ENCODE results near the gene MRNIP. TPM values are rescaled to one million over a fixed set of nuclear protein-coding genes. Genes with fewer than 3 reads are reported as not detected.

The MRNIP gene
- total RNA-seq, 1 experiment from 2014 or later: 20.2 TPM

GRCh38 chr5:179830818-179831468, 27.7 kb downstream of the MRNIP start:
- POLR2A ChIA-PET (ENCODE audit: unreplicated experiment): no interaction called here
- no TSS peak for BruUV-seq (replicated peaks)
- no peak for ATAC-seq
- no peak overlapping the region for H3K9ac ChIP-seq (ENCODE audit: low read length)
- peaks cover 3% of the 10 kb centered on the region; the same call in 1 of the 2 replicates for H3K4me1 ChIP-seq (ENCODE audit: insufficient read depth, low read length)
- H3K36me3 ChIP-seq (ENCODE audit: low read depth, low read length): peaks cover 56% of the 10 kb centered on the region
- H4K20me1 ChIP-seq (ENCODE audit: low read length): peaks cover 3% of the 10 kb centered on the region; the same call in 1 of the 2 replicates
- no peak for TF ChIP-seq EZH2 (IDR thresholded peaks at IDR 0.05; ENCODE audit: low read length, unreplicated experiment)
- TF ChIP-seq, protein P1, sequence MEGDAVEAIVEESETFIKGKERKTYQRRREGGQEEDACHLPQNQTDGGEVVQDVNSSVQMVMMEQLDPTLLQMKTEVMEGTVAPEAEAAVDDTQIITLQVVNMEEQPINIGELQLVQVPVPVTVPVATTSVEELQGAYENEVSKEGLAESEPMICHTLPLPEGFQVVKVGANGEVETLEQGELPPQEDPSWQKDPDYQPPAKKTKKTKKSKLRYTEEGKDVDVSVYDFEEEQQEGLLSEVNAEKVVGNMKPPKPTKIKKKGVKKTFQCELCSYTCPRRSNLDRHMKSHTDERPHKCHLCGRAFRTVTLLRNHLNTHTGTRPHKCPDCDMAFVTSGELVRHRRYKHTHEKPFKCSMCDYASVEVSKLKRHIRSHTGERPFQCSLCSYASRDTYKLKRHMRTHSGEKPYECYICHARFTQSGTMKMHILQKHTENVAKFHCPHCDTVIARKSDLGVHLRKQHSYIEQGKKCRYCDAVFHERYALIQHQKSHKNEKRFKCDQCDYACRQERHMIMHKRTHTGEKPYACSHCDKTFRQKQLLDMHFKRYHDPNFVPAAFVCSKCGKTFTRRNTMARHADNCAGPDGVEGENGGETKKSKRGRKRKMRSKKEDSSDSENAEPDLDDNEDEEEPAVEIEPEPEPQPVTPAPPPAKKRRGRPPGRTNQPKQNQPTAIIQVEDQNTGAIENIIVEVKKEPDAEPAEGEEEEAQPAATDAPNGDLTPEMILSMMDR (conservative IDR thresholded peaks at IDR 0.05; ENCODE audit: low read depth, low read length): no peak
- no peak for TF ChIP-seq EZH2phosphoT487 (IDR thresholded peaks at IDR 0.05; ENCODE audit: borderline replicate concordance, low read length)
- no peak overlapping the region for H3K4me3 ChIP-seq (ENCODE audit: low read length)
- H3K9me3 ChIP-seq (ENCODE audit: low read length): no peaks in the 10 kb centered on the region
- no peak overlapping the region for H2AFZ ChIP-seq (ENCODE audit: low read length)
- no peak for DNase-seq
- intact Hi-C loops (cut with micrococcal nuclease): no loop called here
- H3K4me2 ChIP-seq (ENCODE audit: low read length): no peak overlapping the region
- no peaks in the 10 kb centered on the region for H3F3A ChIP-seq (ENCODE audit: low read length, unreplicated experiment)
- CTCF ChIA-PET: no interaction called here
- H3K27ac ChIP-seq (ENCODE audit: low read length): no peak overlapping the region
- H3K9me2 ChIP-seq (replicated peaks; ENCODE audit: low read length): no peaks in the 10 kb centered on the region
- peaks cover 9% of the 10 kb centered on the region; the same call in 1 of the 2 replicates for H3K79me2 ChIP-seq (ENCODE audit: low read length)
- no peaks in the 10 kb centered on the region for H3K27me3 ChIP-seq (ENCODE audit: low read length)

GRCh38 chr5:179829732-179830435, 28.7 kb downstream of the MRNIP start:
- H3K4me1 ChIP-seq (ENCODE audit: insufficient read depth, low read length): peaks cover 3% of the 10 kb centered on the region; the same call in 1 of the 2 replicates
- intact Hi-C loops (cut with micrococcal nuclease): no loop called here
- H3F3A ChIP-seq (ENCODE audit: low read length, unreplicated experiment): no peaks in the 10 kb centered on the region
- H3K36me3 ChIP-seq (ENCODE audit: low read depth, low read length): peaks cover 63% of the 10 kb centered on the region
- H3K9me3 ChIP-seq (ENCODE audit: low read length): no peaks in the 10 kb centered on the region
- H4K20me1 ChIP-seq (ENCODE audit: low read length): peaks cover 14% of the 10 kb centered on the region; the same call in 1 of the 2 replicates
- no peak overlapping the region for H3K4me2 ChIP-seq (ENCODE audit: low read length)
- DNase-seq (no peak), ATAC-seq (no peak)
- H3K4me3 ChIP-seq (ENCODE audit: low read length): no peak overlapping the region
- CTCF ChIA-PET: no interaction called here
- H2AFZ ChIP-seq (ENCODE audit: low read length): no peak overlapping the region
- H3K9me2 ChIP-seq (replicated peaks; ENCODE audit: low read length): no peaks in the 10 kb centered on the region
- BruUV-seq (replicated peaks): no TSS peak
- no peak overlapping the region for H3K27ac ChIP-seq (ENCODE audit: low read length)
- H3K27me3 ChIP-seq (ENCODE audit: low read length): no peaks in the 10 kb centered on the region
- H3K9ac ChIP-seq (ENCODE audit: low read length): no peak overlapping the region
- POLR2A ChIA-PET (ENCODE audit: unreplicated experiment): no interaction called here
- peaks cover 19% of the 10 kb centered on the region for H3K79me2 ChIP-seq (ENCODE audit: low read length)
- TF ChIP-seq EZH2 (IDR thresholded peaks at IDR 0.05; ENCODE audit: low read length, unreplicated experiment) (no peak), EZH2phosphoT487 (IDR thresholded peaks at IDR 0.05; ENCODE audit: borderline replicate concordance, low read length) (no peak)
- TF ChIP-seq, protein P1 (conservative IDR thresholded peaks at IDR 0.05; ENCODE audit: low read depth, low read length): no peak
